Gastrocnemius medialis (tissue), 4 donors: ENCODE measurements around the gene DUSP2.
"Not testable (repeated sequence)": the region's sequence is repeated elsewhere in the genome, so short reads cannot be mapped to it uniquely, and the experiment has no call there.

Experiments used
- POLR2A ChIP-seq, 2 donors: fragments of 450-650 bp; IDR thresholded peaks; one replicate each; pipeline ENCODE4 v1.6.1; 2017; ENCODE audit warnings: antibody characterized with exemption in 2 of 2, mild to moderate bottlenecking in 2 of 2, moderate library complexity in 2 of 2
- TF ChIP-seq, protein P1 (sequence below), 5 experiments: fragments of 450-650 bp in 3 of 5; fragments of 200-600 bp in 2 of 5; sonication (generic) in 2 of 5; IDR thresholded peaks in 4 of 5; conservative IDR thresholded peaks in 1 of 5; 1 replicate in 4 of 5; 2 replicates in 1 of 5; pipeline ENCODE4 v1.5.1; 2016 to 2019; ENCODE audit warnings: antibody characterized with exemption in 5 of 5, mild to moderate bottlenecking in 3 of 5, moderate library complexity in 3 of 5

DNA sequence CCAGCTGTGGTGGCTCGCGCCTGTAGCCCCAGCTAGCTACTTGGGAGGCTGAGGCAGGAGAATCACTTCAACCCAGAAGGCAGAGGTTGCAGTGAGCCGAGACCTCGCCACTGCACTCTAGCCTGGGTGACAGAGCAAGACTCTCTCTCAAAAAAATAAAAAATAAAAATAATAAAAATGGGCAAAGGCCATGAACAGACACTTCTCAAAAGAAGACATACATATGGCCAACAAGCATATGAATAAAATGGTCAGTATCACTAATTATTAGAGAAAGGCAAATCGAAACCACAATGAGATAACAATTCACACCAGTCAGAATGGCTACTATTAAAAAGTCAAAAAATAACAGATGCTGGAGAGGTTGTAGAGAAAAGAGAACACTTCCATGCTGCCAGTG is 15.1 kb upstream of the DUSP2 start:
- TF ChIP-seq, protein P1, sequence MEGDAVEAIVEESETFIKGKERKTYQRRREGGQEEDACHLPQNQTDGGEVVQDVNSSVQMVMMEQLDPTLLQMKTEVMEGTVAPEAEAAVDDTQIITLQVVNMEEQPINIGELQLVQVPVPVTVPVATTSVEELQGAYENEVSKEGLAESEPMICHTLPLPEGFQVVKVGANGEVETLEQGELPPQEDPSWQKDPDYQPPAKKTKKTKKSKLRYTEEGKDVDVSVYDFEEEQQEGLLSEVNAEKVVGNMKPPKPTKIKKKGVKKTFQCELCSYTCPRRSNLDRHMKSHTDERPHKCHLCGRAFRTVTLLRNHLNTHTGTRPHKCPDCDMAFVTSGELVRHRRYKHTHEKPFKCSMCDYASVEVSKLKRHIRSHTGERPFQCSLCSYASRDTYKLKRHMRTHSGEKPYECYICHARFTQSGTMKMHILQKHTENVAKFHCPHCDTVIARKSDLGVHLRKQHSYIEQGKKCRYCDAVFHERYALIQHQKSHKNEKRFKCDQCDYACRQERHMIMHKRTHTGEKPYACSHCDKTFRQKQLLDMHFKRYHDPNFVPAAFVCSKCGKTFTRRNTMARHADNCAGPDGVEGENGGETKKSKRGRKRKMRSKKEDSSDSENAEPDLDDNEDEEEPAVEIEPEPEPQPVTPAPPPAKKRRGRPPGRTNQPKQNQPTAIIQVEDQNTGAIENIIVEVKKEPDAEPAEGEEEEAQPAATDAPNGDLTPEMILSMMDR (IDR thresholded peaks at IDR 0.05 in 4 of 5, conservative IDR thresholded peaks at IDR 0.05 in 1 of 5): not testable (repeated sequence)
- TF ChIP-seq POLR2A (IDR thresholded peaks at IDR 0.05): not testable (repeated sequence)
